ENCODE data around the gene AMIGO1.

DNA sequence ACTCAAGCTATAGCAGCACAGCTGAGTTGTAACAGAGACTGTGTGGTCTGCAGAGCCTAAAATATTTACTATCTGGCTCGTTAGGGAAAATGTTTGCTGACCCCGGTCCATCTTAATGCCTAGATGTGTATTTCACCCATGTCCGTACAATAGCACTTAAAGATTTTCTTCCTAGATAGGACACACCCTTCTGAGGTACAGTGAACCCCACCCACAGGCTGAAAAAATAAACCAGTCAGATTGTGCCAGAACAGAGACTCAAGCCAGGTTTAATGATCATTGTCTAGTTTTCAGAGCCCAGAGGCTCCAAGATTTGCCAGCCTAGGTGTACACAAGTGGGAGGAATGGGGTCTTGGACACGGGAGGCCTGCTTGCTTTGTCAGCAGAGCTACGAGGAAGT is 5.6 kb downstream of the AMIGO1 start:
- TF ChIP-seq, protein P1, sequence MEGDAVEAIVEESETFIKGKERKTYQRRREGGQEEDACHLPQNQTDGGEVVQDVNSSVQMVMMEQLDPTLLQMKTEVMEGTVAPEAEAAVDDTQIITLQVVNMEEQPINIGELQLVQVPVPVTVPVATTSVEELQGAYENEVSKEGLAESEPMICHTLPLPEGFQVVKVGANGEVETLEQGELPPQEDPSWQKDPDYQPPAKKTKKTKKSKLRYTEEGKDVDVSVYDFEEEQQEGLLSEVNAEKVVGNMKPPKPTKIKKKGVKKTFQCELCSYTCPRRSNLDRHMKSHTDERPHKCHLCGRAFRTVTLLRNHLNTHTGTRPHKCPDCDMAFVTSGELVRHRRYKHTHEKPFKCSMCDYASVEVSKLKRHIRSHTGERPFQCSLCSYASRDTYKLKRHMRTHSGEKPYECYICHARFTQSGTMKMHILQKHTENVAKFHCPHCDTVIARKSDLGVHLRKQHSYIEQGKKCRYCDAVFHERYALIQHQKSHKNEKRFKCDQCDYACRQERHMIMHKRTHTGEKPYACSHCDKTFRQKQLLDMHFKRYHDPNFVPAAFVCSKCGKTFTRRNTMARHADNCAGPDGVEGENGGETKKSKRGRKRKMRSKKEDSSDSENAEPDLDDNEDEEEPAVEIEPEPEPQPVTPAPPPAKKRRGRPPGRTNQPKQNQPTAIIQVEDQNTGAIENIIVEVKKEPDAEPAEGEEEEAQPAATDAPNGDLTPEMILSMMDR (IDR thresholded peaks at IDR 0.05): no peak
- TF ChIP-seq POLR2A (IDR thresholded peaks at IDR 0.05): no peak

All from adrenal gland (tissue), 5 donors.